Tibial artery (tissue), 4 donors: Measurements from ENCODE around the gene SLC44A3.
"Not testable (repeated sequence)": the region's sequence is repeated elsewhere in the genome, so short reads cannot be mapped to it uniquely, and the experiment has no call there.

ENCODE experiments used
- DNase-seq, 2 donors: peaks; one replicate each; pipeline ENCODE4 v3.0.0-alpha.2; 2019
- H3K27ac ChIP-seq, 2 donors: fragments of 200-600 bp; sonication (generic) in 1 of 2; 1 replicate in 1 of 2; 2 replicates in 1 of 2; pipeline ENCODE4 v1.5.1; 2018 to 2019; ENCODE audit warnings: mild to moderate bottlenecking in 1 of 2
- H3K27me3 ChIP-seq, 2 donors: fragments of 200-600 bp; sonication (generic) in 1 of 2; one replicate each; pipeline versions ENCODE4 v1.5.1 to v1.6.0; 2016 to 2019
- H3K36me3 ChIP-seq, 3 donors: fragments of 200-600 bp; sonication (generic) in 2 of 3; one replicate each; pipeline ENCODE4 v1.5.1; 2016 to 2019; ENCODE audit warnings: mild to moderate bottlenecking in 2 of 3
- H3K4me1 ChIP-seq, 4 donors: fragments of 200-600 bp; sonication (generic) in 2 of 4; 1 replicate in 3 of 4; 2 replicates in 1 of 4; pipeline ENCODE4 v1.5.1; 2016 to 2019
- H3K4me3 ChIP-seq, 2 donors: fragments of 200-600 bp; sonication (generic) in 1 of 2; 1 replicate in 1 of 2; 2 replicates in 1 of 2; pipeline ENCODE4 v1.5.1; 2018 to 2019; ENCODE audit warnings: mild to moderate bottlenecking in 2 of 2
- H3K9me3 ChIP-seq, 3 donors: fragments of 200-600 bp; sonication (generic) in 1 of 3; one replicate each; pipeline ENCODE4 v1.5.1; 2016 to 2019
- intact Hi-C: fragments of 100-400 bp; cut with DNase I; formaldehyde crosslinking; loops from one replicate; pipeline ENCODE4 v1.15.0; 2023; ENCODE audit warnings: low total_unique reads
- TF ChIP-seq, protein P1 (sequence below), 2 experiments: fragments of 200-600 bp in 1 of 2; fragments of 450-650 bp in 1 of 2; IDR thresholded peaks; one replicate each; pipeline ENCODE4 v1.5.1; 2017 to 2019; ENCODE audit warnings: antibody characterized with exemption in 2 of 2, mild to moderate bottlenecking in 1 of 2, moderate library complexity in 1 of 2

SLC44A3 gene

DNA sequence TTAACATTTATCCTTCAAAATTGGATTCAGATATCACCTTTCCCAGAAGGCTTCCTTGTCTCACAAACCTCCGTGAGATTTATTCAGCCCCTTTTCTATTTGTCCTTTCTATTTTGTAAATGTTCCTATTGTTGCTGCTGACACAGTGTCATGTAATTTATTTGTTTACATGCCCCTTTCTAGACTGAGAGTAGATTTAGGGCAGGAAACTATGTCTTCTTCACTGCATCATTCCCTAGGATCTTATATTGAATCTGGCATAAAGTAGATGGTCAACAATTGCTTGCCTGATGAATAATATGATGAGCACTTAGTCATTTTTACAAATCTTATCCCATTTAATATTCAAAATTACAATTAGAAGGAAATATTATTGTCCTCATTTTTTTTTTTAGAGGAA is 114.9 kb downstream of the SLC44A3 start:
- intact Hi-C loops: no loop called here
- Histone ChIP-seq H3K4me3 (no peak overlapping the region), H3K9me3 (no peaks in the 10 kb centered on the region), H3K27me3 (no peaks in the 10 kb centered on the region), H3K27ac (no peak overlapping the region), H3K36me3 (peaks cover 0 to 22% (median 14%) of the 10 kb centered on the region in 3 donors), H3K4me1 (peaks cover 0 to 45% (median 10%) of the 10 kb centered on the region in 4 donors)
- TF ChIP-seq, protein P1, sequence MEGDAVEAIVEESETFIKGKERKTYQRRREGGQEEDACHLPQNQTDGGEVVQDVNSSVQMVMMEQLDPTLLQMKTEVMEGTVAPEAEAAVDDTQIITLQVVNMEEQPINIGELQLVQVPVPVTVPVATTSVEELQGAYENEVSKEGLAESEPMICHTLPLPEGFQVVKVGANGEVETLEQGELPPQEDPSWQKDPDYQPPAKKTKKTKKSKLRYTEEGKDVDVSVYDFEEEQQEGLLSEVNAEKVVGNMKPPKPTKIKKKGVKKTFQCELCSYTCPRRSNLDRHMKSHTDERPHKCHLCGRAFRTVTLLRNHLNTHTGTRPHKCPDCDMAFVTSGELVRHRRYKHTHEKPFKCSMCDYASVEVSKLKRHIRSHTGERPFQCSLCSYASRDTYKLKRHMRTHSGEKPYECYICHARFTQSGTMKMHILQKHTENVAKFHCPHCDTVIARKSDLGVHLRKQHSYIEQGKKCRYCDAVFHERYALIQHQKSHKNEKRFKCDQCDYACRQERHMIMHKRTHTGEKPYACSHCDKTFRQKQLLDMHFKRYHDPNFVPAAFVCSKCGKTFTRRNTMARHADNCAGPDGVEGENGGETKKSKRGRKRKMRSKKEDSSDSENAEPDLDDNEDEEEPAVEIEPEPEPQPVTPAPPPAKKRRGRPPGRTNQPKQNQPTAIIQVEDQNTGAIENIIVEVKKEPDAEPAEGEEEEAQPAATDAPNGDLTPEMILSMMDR (IDR thresholded peaks at IDR 0.05): no peak
- no peak for DNase-seq

DNA sequence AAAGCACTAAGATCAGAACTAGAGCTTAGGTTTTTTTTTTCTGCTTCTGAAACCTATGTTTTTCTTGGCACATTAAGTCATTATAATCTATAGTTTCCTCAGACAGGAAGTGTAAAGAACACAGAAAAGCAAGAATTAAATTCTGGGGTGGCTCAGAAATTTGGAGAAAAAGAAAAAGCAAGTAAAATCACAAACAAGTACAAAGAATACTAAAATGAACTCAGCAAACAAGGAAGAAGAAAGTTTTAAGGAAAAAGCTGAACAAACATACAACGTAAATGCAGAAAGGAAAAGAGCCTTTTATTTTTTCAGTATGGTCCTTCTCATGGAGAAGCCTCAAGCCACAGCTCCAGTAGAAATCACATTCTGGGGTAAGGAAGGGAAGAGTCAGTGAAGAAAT is 115.3 kb downstream of the SLC44A3 start:
- peak overlapping the region in 1 of 2 donors; percentile 58 for H3K27ac ChIP-seq
- no peak overlapping the region for H3K4me3 ChIP-seq
- H3K9me3 ChIP-seq: no peaks in the 10 kb centered on the region
- no peak for DNase-seq
- intact Hi-C loops: no loop called here
- H3K36me3 ChIP-seq: peaks cover 0 to 22% (median 14%) of the 10 kb centered on the region in 3 donors
- TF ChIP-seq, protein P1 (IDR thresholded peaks at IDR 0.05): no peak
- no peaks in the 10 kb centered on the region for H3K27me3 ChIP-seq
- peaks cover 0 to 41% (median 5%) of the 10 kb centered on the region in 4 donors for H3K4me1 ChIP-seq

DNA sequence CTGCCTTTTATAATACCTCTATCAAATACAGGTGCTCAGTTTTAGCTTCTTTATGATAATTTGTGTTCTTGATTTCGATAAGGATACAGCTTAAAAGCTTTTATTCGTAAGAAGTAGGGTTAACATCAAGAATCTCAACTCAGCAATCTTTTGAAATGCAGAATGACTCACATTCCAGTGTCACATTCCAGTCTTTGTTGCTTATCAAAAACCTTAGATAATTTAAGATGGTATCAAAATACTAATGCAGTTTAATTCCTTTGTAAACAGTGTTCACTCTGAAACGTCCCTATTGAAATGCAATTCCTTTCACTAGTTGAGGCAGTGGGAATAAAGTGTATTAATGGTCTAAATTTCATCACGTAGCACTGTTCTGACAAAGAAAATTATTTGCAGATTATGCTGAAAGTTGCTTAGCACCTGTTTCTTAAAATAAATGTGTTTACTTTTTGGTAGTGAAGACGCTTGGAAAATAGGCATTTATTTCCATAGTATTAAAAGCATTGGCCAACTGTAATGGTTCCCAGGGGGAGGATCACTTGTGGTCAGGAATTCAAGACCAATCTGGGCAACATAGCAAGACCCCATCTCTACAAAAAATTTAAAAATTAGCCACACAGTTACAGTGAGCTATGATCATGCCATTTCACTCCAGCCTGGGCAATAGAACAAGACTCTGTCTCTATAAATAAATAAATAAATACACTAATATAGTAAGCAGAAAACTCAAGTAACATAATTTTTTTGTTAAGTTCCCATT is 116.9 kb downstream of the SLC44A3 start:
- Histone ChIP-seq H3K4me3 (no peak overlapping the region), H3K4me1 (peaks cover 0 to 38% (median 5%) of the 10 kb centered on the region in 4 donors), H3K36me3 (peaks cover 0 to 16% (median 14%) of the 10 kb centered on the region in 3 donors), H3K27ac (peak overlapping the region; percentile 57 to 58), H3K9me3 (no peaks in the 10 kb centered on the region), H3K27me3 (no peaks in the 10 kb centered on the region)
- no peak for DNase-seq
- intact Hi-C loops: no loop called here
- TF ChIP-seq, protein P1 (IDR thresholded peaks at IDR 0.05): no peak

DNA sequence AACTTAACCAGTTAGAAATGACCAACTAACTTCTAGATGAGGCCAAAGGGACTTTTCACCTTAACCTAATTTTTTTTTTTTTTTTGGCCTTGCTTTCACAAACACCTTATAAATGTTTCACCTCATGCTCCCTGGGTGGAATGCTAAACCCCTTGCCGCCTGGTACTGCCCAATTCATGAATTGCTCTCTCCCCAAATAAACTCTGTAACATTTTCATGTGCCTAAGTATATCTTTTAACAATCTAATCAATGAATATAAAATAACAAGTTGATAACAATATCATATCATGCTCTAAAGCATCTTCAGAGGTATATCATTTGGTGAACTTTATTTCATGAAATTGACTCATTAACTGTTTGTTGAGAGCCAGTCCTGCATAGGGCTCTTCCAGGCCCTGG is 117.7 kb downstream of the SLC44A3 start:
- intact Hi-C loops: no loop called here
- Histone ChIP-seq H3K9me3 (no peaks in the 10 kb centered on the region), H3K4me1 (peaks cover 0 to 38% (median 5%) of the 10 kb centered on the region in 4 donors), H3K4me3 (no peak overlapping the region), H3K27ac (no peak overlapping the region), H3K36me3 (peaks cover 0 to 9% (median 9%) of the 10 kb centered on the region in 3 donors), H3K27me3 (no peaks in the 10 kb centered on the region)
- DNase-seq: no peak
- TF ChIP-seq, protein P1 (IDR thresholded peaks at IDR 0.05): no peak

DNA sequence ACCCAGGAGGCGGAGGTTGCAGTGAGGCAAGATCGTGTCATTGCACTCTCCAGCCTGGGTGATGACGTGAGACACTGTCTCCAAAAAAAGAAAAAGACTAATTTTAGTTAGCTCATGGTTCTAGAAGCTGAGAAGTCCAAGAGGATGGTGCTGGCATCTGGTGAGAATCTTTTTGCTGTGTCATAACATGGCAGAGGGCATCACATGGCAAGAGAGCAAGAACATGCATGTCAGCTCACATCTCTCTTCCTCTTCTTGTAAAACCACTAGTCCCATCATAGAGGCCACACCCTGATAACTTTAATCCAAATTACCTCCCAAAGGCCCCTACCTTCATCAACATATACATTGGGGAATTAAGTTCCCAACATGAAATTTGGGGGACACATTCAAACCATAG is 120.6 kb downstream of the SLC44A3 start:
- Histone ChIP-seq H3K4me1 (peaks cover 0 to 35% (median 5%) of the 10 kb centered on the region in 4 donors), H3K36me3 (no peaks in the 10 kb centered on the region), H3K9me3 (no peaks in the 10 kb centered on the region), H3K27me3 (no peaks in the 10 kb centered on the region), H3K27ac (no peak overlapping the region), H3K4me3 (no peak overlapping the region)
- TF ChIP-seq, protein P1 (IDR thresholded peaks at IDR 0.05): no peak
- DNase-seq: no peak
- intact Hi-C loops: no loop called here

DNA sequence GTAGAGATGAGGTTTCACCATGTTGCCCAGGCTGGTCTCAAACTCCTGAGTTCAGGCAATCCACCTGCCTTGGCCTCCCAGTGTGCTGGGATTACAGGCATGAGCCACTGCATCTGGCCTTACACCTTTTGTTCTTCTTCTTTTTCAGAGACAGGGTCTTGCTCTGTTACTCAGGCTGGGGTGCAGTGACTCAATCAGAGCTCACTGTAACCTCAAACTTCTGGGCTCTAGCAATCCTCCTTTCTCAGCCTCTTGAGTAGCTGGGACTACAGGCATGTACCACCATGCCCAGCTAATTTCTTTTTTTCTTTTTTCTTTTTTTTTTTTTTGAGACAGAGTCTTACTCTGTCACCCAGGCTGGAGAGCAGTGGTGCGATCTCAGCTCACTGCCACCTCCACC is 121.3 kb downstream of the SLC44A3 start:
- DNase-seq, intact Hi-C loops, H3K36me3 ChIP-seq, H3K4me3 ChIP-seq, H3K9me3 ChIP-seq, H3K27ac ChIP-seq, H3K27me3 ChIP-seq: not testable (repeated sequence)
- H3K4me1 ChIP-seq: peaks cover 0 to 28% (median 3%) of the 10 kb centered on the region in 4 donors
